AG09319 (cell line): ENCODE results near the gene HOXB5.

ENCODE experiments used
- DNase-seq: peaks from one replicate; pipeline ENCODE4 v3.0.0-alpha.2; 2010; ENCODE audit warnings: low read depth; ENCODE audit errors: extremely low read depth
- TF ChIP-seq, protein P1 (sequence below): IDR thresholded peaks from 2 replicates; pipeline ENCODE4 v1.5.1; 2011; ENCODE audit warnings: low read depth, mild to moderate bottlenecking, inconsistent platforms, low read length, moderate library complexity

HOXB5 gene

DNA sequence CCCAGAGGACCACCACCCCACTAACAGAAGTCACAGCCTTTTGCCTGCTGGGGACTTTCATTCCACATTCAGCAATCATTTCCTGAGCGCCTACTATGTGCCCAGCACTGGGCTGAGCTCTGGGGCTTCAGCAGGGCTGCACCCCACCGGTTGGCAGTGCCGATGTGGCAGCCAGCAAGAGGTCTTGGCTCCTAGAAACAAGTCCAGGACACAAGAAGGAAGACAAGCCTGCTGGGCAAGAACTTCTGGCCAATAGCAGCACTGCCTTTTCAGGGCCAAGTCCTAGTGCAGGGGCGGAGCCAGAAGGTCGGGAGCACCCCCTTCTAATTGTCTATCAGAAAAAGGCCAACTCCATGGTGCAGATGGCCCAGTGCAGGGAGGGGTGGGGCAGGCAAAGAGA lies 45.6 kb upstream of the HOXB5 start:
- TF ChIP-seq, protein P1, sequence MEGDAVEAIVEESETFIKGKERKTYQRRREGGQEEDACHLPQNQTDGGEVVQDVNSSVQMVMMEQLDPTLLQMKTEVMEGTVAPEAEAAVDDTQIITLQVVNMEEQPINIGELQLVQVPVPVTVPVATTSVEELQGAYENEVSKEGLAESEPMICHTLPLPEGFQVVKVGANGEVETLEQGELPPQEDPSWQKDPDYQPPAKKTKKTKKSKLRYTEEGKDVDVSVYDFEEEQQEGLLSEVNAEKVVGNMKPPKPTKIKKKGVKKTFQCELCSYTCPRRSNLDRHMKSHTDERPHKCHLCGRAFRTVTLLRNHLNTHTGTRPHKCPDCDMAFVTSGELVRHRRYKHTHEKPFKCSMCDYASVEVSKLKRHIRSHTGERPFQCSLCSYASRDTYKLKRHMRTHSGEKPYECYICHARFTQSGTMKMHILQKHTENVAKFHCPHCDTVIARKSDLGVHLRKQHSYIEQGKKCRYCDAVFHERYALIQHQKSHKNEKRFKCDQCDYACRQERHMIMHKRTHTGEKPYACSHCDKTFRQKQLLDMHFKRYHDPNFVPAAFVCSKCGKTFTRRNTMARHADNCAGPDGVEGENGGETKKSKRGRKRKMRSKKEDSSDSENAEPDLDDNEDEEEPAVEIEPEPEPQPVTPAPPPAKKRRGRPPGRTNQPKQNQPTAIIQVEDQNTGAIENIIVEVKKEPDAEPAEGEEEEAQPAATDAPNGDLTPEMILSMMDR, result no peak
- no peak for DNase-seq

DNA sequence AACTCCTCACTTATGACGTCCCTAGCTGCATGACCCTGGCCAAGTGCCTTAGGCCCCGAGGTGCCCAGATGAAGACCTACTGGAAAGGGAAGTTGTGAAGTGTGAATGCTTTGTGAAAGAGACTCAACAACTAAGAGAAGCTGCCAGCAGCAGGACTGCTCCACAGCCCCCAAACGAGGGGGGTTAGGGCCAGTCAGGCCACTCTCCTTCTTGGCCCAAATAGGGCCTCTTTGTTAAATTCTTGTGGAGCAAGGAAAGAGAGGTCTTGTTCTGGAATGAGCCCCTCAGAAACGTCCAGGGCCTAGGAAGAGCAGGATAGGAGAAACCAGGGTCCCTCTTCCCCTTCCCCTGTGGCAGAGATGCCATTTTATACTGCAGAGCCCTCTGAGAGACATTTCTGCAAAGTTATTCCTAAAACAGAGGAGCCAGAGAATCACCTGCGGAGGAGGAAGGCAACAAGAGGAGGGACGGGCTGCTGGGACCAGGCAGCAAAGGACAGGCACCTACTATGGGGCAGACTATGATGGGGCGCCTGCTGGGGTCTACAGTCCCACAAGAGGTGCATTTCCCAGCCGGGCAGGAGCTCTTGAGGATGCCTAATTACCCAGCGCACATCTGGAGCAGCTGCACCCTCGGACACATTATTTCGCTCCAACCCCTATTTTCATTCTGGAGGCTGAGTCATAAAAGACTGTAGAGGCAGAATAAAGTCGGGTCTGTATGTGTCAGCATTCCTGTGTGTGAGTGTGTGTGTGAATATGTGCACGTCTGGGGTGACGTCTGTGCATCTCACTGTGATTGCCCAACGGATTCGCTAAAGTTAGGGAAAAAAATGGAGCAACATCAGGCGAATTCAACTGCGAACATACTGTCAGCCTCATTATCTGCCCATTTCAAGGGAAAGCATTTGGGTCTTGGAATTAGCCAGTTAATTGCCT lies 44.0 kb upstream of the HOXB5 start:
- no peak for DNase-seq
- TF ChIP-seq, protein P1, result no peak

DNA sequence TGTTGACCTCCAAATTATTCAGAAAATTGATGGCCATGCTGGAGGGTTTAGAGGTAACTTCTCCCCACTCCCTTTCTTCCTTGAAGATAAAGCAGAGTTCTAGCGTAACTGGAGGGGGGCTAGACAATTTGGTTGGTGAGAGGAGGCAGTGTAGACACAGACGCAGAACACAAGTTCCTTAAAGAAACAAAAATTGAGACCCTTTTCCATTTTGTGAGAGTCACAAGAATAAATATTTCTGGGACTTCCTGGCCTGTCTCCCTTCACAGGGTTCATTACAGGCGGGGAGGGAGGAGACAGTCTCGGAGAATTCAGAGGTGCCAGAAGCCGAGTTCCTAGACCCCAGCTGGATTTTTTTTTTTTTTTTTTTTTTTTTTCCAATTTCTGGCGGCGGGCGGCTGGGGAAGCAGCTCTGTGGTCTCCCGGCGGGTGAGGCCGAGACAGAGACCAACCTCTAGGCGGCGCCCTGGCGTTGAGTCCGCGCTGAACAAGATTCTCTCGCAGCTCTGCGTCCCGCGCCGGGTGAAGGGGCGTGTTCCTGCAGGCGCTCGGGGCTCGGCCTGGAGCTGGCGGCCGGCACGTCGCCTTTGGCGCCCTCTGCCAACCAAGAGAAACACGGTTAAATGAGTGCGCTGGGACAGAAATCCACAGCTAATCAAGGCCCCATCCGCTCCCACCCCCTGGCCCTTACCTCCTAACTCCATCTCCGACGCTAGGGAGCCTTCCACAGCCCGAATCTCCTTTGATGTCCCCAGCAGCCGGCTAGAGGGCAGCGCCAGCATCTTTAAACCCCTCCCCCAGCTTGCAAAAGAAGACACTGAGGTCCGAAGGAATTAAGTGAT lies 42.8 kb upstream of the HOXB5 start:
- DNase-seq, result no peak
- TF ChIP-seq, protein P1, result peak; percentile 37

DNA sequence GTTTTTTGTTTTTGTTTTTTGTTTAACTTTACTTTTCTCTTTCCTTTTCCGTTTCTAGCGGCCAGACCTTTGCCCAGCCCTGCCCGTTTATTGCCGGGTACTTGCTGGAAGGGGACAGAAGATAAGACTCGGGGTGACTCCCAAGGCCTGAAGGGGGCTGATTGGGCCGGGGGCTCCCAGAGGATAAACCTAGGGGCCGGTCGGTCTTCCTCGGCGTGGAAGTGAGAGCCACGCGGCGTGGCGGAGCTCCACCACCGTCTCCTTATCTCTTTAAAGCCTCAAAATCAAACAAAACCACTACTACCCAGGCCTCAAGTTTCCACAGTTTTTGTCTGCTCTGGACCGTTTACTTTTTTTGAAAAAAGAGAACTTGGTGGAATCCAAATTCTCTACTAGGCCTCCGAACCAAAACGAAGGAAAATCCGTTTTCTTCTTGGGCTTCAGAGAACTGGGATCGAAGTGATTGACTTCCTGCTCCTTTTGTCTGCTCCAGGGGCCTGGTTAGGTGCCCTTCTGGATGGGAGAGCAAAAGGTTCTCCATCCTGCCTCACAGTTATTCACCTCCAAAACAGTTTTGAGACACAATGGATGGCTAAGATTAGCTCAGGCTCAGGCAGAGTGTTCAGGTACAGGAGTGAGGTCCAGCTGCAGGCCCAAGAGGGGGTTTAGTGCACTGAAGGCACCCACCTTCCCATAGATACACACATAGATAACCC lies 41.1 kb upstream of the HOXB5 start:
- no peak for DNase-seq
- TF ChIP-seq, protein P1, result no peak

DNA sequence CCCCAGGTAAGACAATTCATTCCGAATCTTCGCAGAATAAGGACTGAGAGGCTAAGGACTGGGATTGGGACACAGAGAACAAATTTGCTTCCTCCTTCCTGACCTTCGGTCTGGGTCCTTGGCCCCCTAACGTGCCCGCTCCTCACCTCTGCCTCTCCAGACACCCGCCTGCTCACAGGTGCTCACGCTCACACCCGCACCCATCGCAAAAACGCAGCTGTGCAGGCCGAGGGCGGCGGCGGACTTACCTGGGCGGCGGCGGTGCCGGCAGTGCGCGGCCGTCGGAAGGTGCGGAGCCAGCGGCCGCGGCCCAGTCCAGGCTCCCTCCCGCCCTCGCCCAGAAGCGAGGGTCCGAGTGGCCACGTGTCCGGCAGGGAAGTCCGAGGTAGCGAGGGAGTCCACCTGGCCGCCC lies 39.7 kb upstream of the HOXB5 start:
- DNase-seq, result no peak
- TF ChIP-seq, protein P1, result no peak

DNA sequence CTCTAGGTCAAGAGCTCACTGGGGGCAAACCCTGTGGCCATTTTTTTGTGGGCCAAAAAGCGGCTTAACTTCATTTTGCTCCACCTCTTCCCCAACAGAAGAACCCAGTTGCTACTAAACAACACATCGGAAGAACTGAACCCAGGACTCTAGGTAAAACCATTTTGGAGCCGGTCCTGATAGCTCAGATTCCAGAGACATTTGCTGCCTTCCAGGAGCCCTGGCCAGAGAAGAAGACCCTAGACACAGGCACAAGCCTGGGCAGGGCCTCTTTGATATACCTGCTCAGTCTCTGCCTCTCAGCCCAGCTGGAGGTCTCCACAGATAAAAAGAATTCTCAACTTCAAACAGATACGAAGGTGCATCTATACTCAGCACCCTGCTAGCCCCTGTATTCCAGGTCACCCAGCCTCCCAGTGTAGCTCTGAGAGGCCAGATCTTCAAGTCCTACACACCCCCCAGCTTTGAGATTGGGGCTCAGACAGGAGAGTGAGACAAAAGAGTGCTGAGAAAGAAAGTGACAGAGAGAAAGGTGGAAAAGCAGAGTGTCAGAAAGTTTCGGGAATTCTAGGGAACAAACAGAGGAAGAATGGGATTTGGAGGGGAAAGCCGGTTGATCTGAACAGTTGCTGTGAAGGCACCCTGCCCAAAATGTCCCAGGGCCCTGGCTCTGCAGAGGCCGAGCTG lies 39.1 kb upstream of the HOXB5 start:
- no peak for DNase-seq
- TF ChIP-seq, protein P1, result no peak
